WTC11 (cell line): ENCODE results near the gene MYOM1. TPM values are rescaled to one million over a fixed set of nuclear protein-coding genes. Genes with fewer than 3 reads are reported as not detected.

Source experiments
- ATAC-seq: fragments of 200-7000 bp; cut with Tn5 transposase; 2 replicates; pipeline ENCODE4 v1.10.0; 2021; ENCODE audit warnings: mild to moderate bottlenecking, moderate library complexity
- CTCF ChIA-PET: fragments of 300-600 bp; sonication (Branson Sonifier 250); formaldehyde crosslinking; loops from one replicate; lab custom pipeline; 2021; ENCODE audit warnings: antibody characterized with exemption; lab: Charles Lee
- POLR2A ChIA-PET: fragments of 350-600 bp; sonication (Branson Sonifier 250); formaldehyde crosslinking; loops from one replicate; lab custom pipeline; 2021; ENCODE audit warnings: antibody characterized with exemption; lab: Charles Lee
- DNase-seq: peaks from one replicate; pipeline ENCODE4 v3.0.0; 2021; ENCODE audit warnings: low spot score
- H3K27ac Mint-ChIP-seq: 2 replicates; pipeline ENCODE4 v1.8.0; 2021; ENCODE audit warnings: mixed read lengths
- H3K27me3 Mint-ChIP-seq: 2 replicates; pipeline ENCODE4 v1.8.0; 2021; ENCODE audit warnings: low read depth, mild to moderate bottlenecking, moderate library complexity, mixed read lengths
- H3K36me3 Mint-ChIP-seq: 2 replicates; pipeline ENCODE4 v1.8.0; 2021; ENCODE audit warnings: mixed read lengths
- H3K4me1 Mint-ChIP-seq: 2 replicates; pipeline ENCODE4 v1.8.0; 2022; ENCODE audit warnings: mixed read lengths
- H3K4me3 Mint-ChIP-seq: 2 replicates; pipeline ENCODE4 v1.8.0; 2021; ENCODE audit warnings: mild to moderate bottlenecking, moderate library complexity, mixed read lengths
- H3K9me3 Mint-ChIP-seq: 2 replicates; pipeline ENCODE4 v1.8.0; 2021; ENCODE audit warnings: mixed read lengths
- ATF1 ChIP-seq: sonication (generic); formaldehyde crosslinking; IDR thresholded peaks from 2 replicates; pipeline ENCODE4 v1.8.1; 2023; ENCODE audit warnings: mild to moderate bottlenecking, moderate library complexity, missing genetic modification reagents
- ELF4 ChIP-seq: sonication (generic); formaldehyde crosslinking; IDR thresholded peaks from 2 replicates; pipeline ENCODE4 v1.8.1; 2022; ENCODE audit warnings: low read depth, mild to moderate bottlenecking, moderate library complexity, missing genetic modification reagents
- FOXJ3 ChIP-seq: sonication (generic); formaldehyde crosslinking; IDR thresholded peaks from 2 replicates; pipeline ENCODE4 v1.9.0; 2021; ENCODE audit warnings: missing genetic modification reagents, mild to moderate bottlenecking, borderline replicate concordance
- NFE2L1 ChIP-seq: sonication (generic); formaldehyde crosslinking; IDR thresholded peaks from 2 replicates; pipeline ENCODE4 v1.8.1; 2023; ENCODE audit warnings: missing genetic modification reagents
- OVOL2 ChIP-seq: fragments of 250-450 bp; sonication (Bioruptor Pico); IDR thresholded peaks from 2 replicates; pipeline ENCODE4 v1.9.0; 2021; ENCODE audit warnings: mild to moderate bottlenecking, borderline replicate concordance
- TP53 ChIP-seq: sonication (generic); formaldehyde crosslinking; IDR thresholded peaks from 2 replicates; pipeline ENCODE4 v1.8.1; 2023; ENCODE audit warnings: mild to moderate bottlenecking, missing genetic modification reagents
- ZNF317 ChIP-seq: sonication (generic); formaldehyde crosslinking; IDR thresholded peaks from 2 replicates; pipeline ENCODE4 v1.8.1; 2023; ENCODE audit warnings: low read depth, mild to moderate bottlenecking, moderate library complexity, missing genetic modification reagents, borderline replicate concordance
- ZNF396 ChIP-seq: fragments of 250-450 bp; sonication (Bioruptor Pico); IDR thresholded peaks from 2 replicates; pipeline ENCODE4 v1.8.0; 2021; ENCODE audit warnings: mild to moderate bottlenecking, moderate library complexity, borderline replicate concordance
- total RNA-seq: library from RNA; stranded (reverse); gene quantifications from 3 replicates; pipeline ENCODE4 v1.2.3, GENCODE V29; 2021
- TF ChIP-seq, protein P1 (sequence below): sonication (generic); formaldehyde crosslinking; IDR thresholded peaks from 2 replicates; pipeline ENCODE4 v1.8.1; 2022; ENCODE audit warnings: missing genetic modification reagents, borderline replicate concordance
- TF ChIP-seq, protein P2 (sequence below): sonication (generic); formaldehyde crosslinking; IDR thresholded peaks from 2 replicates; pipeline ENCODE4 v1.8.1; 2023; ENCODE audit warnings: mild to moderate bottlenecking, missing genetic modification reagents, moderate library complexity
- TF ChIP-seq, protein P3 (sequence below): fragments of 250-450 bp; sonication (Bioruptor Pico); IDR thresholded peaks from 2 replicates; pipeline ENCODE4 v1.9.0; 2021; ENCODE audit warnings: mild to moderate bottlenecking
- TF ChIP-seq, protein P4 (sequence below): sonication (generic); formaldehyde crosslinking; IDR thresholded peaks from 2 replicates; pipeline ENCODE4 v1.8.0; 2022; ENCODE audit warnings: missing genetic modification reagents
- TF ChIP-seq, protein P5 (sequence below): sonication (generic); formaldehyde crosslinking; IDR thresholded peaks from 2 replicates; pipeline ENCODE4 v1.8.1; 2023; ENCODE audit warnings: mild to moderate bottlenecking, missing genetic modification reagents
- TF ChIP-seq, protein P6 (sequence below): sonication (generic); formaldehyde crosslinking; IDR thresholded peaks from 2 replicates; pipeline ENCODE4 v1.8.0; 2022; ENCODE audit warnings: mild to moderate bottlenecking, missing genetic modification reagents
- TF ChIP-seq, protein P7 (sequence below): sonication (generic); formaldehyde crosslinking; conservative IDR thresholded peaks from 2 replicates; pipeline ENCODE4 v1.8.1; 2022; ENCODE audit warnings: mild to moderate bottlenecking, missing genetic modification reagents
- TF ChIP-seq, protein P8 (sequence below): fragments of 250-450 bp; sonication (Bioruptor Pico); IDR thresholded peaks from 2 replicates; pipeline ENCODE4 v1.9.0; 2021; ENCODE audit warnings: moderate library complexity, mild to moderate bottlenecking, inconsistent platforms, borderline replicate concordance
- TF ChIP-seq, protein P9 (sequence below): sonication (generic); formaldehyde crosslinking; IDR thresholded peaks from 2 replicates; pipeline ENCODE4 v1.8.0; 2022; ENCODE audit warnings: mild to moderate bottlenecking, missing genetic modification reagents

The MYOM1 gene
- total RNA-seq, 1 experiment from 2014 or later, result 0.35 TPM

DNA sequence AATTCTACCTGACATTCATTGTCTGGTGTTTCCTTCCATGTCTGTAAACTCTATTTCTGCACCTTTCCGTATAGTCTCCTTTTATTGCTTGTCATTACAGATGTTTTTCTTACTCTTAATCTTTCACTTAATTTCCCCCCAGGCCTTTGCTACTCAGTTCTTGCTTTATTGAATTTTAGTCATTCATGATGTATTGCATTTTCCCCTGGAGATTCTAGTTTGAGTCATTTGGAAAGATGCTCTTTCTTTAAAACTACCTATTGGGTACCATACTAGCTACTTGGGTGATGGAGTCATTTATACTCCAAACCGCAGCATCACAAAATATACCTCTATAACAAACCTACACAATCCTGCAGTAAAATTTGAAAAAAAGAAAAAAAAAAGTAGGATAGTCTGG lies 179.6 kb downstream of the MYOM1 start:
- ATAC-seq, result no peak
- DNase-seq, result no peak
- Mint-ChIP-seq H3K4me1 (peaks cover 4% of the 10 kb centered on the region), H3K27me3 (no peaks in the 10 kb centered on the region; the same call in 1 of the 2 replicates), H3K36me3 (no peaks in the 10 kb centered on the region), H3K27ac (no peak overlapping the region), H3K9me3 (no peaks in the 10 kb centered on the region), H3K4me3 (no peak overlapping the region)
- TF ChIP-seq, protein P1, sequence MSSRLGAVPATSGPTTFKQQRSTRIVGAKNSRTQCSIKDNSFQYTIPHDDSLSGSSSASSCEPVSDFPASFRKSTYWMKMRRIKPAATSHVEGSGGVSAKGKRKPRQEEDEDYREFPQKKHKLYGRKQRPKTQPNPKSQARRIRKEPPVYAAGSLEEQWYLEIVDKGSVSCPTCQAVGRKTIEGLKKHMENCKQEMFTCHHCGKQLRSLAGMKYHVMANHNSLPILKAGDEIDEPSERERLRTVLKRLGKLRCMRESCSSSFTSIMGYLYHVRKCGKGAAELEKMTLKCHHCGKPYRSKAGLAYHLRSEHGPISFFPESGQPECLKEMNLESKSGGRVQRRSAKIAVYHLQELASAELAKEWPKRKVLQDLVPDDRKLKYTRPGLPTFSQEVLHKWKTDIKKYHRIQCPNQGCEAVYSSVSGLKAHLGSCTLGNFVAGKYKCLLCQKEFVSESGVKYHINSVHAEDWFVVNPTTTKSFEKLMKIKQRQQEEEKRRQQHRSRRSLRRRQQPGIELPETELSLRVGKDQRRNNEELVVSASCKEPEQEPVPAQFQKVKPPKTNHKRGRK, result no peak
- TF ChIP-seq OVOL2 (CRISPR knock-in tag) (no peak), ZNF396 (CRISPR knock-in tag) (no peak), NFE2L1 (CRISPR knock-in tag) (no peak), TP53 (CRISPR knock-in tag) (no peak), FOXJ3 (CRISPR knock-in tag) (no peak), ELF4 (no peak), ZNF317 (CRISPR knock-in tag) (no peak), ATF1 (CRISPR knock-in tag) (no peak)
- TF ChIP-seq, protein P2, sequence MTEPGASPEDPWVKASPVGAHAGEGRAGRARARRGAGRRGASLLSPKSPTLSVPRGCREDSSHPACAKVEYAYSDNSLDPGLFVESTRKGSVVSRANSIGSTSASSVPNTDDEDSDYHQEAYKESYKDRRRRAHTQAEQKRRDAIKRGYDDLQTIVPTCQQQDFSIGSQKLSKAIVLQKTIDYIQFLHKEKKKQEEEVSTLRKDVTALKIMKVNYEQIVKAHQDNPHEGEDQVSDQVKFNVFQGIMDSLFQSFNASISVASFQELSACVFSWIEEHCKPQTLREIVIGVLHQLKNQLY (CRISPR knock-in tag), result no peak
- TF ChIP-seq, protein P3, sequence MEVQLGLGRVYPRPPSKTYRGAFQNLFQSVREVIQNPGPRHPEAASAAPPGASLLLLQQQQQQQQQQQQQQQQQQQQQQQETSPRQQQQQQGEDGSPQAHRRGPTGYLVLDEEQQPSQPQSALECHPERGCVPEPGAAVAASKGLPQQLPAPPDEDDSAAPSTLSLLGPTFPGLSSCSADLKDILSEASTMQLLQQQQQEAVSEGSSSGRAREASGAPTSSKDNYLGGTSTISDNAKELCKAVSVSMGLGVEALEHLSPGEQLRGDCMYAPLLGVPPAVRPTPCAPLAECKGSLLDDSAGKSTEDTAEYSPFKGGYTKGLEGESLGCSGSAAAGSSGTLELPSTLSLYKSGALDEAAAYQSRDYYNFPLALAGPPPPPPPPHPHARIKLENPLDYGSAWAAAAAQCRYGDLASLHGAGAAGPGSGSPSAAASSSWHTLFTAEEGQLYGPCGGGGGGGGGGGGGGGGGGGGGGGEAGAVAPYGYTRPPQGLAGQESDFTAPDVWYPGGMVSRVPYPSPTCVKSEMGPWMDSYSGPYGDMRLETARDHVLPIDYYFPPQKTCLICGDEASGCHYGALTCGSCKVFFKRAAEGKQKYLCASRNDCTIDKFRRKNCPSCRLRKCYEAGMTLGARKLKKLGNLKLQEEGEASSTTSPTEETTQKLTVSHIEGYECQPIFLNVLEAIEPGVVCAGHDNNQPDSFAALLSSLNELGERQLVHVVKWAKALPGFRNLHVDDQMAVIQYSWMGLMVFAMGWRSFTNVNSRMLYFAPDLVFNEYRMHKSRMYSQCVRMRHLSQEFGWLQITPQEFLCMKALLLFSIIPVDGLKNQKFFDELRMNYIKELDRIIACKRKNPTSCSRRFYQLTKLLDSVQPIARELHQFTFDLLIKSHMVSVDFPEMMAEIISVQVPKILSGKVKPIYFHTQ (CRISPR knock-in tag), result no peak
- TF ChIP-seq, protein P4, sequence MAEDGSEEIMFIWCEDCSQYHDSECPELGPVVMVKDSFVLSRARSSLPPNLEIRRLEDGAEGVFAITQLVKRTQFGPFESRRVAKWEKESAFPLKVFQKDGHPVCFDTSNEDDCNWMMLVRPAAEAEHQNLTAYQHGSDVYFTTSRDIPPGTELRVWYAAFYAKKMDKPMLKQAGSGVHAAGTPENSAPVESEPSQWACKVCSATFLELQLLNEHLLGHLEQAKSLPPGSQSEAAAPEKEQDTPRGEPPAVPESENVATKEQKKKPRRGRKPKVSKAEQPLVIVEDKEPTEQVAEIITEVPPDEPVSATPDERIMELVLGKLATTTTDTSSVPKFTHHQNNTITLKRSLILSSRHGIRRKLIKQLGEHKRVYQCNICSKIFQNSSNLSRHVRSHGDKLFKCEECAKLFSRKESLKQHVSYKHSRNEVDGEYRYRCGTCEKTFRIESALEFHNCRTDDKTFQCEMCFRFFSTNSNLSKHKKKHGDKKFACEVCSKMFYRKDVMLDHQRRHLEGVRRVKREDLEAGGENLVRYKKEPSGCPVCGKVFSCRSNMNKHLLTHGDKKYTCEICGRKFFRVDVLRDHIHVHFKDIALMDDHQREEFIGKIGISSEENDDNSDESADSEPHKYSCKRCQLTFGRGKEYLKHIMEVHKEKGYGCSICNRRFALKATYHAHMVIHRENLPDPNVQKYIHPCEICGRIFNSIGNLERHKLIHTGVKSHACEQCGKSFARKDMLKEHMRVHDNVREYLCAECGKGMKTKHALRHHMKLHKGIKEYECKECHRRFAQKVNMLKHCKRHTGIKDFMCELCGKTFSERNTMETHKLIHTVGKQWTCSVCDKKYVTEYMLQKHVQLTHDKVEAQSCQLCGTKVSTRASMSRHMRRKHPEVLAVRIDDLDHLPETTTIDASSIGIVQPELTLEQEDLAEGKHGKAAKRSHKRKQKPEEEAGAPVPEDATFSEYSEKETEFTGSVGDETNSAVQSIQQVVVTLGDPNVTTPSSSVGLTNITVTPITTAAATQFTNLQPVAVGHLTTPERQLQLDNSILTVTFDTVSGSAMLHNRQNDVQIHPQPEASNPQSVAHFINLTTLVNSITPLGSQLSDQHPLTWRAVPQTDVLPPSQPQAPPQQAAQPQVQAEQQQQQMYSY, result no peak
- TF ChIP-seq, protein P5, sequence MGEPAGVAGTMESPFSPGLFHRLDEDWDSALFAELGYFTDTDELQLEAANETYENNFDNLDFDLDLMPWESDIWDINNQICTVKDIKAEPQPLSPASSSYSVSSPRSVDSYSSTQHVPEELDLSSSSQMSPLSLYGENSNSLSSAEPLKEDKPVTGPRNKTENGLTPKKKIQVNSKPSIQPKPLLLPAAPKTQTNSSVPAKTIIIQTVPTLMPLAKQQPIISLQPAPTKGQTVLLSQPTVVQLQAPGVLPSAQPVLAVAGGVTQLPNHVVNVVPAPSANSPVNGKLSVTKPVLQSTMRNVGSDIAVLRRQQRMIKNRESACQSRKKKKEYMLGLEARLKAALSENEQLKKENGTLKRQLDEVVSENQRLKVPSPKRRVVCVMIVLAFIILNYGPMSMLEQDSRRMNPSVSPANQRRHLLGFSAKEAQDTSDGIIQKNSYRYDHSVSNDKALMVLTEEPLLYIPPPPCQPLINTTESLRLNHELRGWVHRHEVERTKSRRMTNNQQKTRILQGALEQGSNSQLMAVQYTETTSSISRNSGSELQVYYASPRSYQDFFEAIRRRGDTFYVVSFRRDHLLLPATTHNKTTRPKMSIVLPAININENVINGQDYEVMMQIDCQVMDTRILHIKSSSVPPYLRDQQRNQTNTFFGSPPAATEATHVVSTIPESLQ (CRISPR knock-in tag), result no peak
- TF ChIP-seq, protein P6, sequence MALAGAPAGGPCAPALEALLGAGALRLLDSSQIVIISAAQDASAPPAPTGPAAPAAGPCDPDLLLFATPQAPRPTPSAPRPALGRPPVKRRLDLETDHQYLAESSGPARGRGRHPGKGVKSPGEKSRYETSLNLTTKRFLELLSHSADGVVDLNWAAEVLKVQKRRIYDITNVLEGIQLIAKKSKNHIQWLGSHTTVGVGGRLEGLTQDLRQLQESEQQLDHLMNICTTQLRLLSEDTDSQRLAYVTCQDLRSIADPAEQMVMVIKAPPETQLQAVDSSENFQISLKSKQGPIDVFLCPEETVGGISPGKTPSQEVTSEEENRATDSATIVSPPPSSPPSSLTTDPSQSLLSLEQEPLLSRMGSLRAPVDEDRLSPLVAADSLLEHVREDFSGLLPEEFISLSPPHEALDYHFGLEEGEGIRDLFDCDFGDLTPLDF (CRISPR knock-in tag), result no peak
- TF ChIP-seq, protein P7, sequence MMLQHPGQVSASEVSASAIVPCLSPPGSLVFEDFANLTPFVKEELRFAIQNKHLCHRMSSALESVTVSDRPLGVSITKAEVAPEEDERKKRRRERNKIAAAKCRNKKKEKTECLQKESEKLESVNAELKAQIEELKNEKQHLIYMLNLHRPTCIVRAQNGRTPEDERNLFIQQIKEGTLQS (CRISPR knock-in tag), result no peak
- TF ChIP-seq, protein P8, sequence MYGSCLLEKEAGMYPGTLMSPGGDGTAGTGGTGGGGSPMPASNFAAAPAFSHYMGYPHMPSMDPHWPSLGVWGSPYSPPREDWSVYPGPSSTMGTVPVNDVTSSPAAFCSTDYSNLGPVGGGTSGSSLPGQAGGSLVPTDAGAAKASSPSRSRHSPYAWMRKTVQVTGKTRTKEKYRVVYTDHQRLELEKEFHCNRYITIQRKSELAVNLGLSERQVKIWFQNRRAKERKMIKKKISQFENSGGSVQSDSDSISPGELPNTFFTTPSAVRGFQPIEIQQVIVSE, result no peak
- TF ChIP-seq, protein P9, sequence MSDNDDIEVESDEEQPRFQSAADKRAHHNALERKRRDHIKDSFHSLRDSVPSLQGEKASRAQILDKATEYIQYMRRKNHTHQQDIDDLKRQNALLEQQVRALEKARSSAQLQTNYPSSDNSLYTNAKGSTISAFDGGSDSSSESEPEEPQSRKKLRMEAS (CRISPR knock-in tag), result no peak
- POLR2A ChIA-PET, result no interaction called here
- CTCF ChIA-PET, result no interaction called here
